Activated CD4-positive, alpha-beta T cell treated with anti-CD3 and anti-CD28 coated beads, Interleukin-10, Interleukin-2, amounts not matched to agents 100 ng/mL and 50 ng/mL, durations not matched to agents 16 hours and 8 hours (primary cell): ENCODE results near the gene TXNL4A.

ENCODE experiments used
- DNase-seq: peaks from one replicate; pipeline ENCODE4 v3.0.0-alpha.2; 2020

TXNL4A gene

GRCh38 chr18:79931475-79931874 lies 56.9 kb downstream of the TXNL4A start:
- no peak for DNase-seq

- DNase-seq, result no peak
Observed at GRCh38 chr18:79930020-79930642, 58.2 kb downstream of the TXNL4A start.

DNA sequence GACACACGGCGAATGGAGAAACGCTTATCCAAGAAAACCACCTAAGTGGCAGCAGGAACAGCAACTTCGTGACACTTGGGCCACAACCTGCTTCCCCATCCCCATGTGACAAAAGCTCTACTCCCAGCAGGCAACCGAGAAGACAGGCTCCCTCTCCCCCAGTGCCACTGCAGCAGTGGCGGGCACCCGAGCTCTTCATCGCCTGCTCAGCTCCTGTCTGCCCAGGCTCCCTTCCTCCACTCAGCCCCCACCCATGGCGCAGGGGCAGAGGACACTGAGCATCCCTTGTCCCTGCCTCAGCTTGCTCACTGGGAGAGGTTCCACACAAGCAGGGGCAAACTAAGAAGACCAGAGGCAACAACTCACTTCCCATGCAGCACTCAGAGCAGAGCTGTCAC lies 59.8 kb downstream of the TXNL4A start:
- DNase-seq, result no peak

- no peak for DNase-seq
Observed at GRCh38 chr18:79927607-79928562, 60.5 kb downstream of the TXNL4A start.

DNA sequence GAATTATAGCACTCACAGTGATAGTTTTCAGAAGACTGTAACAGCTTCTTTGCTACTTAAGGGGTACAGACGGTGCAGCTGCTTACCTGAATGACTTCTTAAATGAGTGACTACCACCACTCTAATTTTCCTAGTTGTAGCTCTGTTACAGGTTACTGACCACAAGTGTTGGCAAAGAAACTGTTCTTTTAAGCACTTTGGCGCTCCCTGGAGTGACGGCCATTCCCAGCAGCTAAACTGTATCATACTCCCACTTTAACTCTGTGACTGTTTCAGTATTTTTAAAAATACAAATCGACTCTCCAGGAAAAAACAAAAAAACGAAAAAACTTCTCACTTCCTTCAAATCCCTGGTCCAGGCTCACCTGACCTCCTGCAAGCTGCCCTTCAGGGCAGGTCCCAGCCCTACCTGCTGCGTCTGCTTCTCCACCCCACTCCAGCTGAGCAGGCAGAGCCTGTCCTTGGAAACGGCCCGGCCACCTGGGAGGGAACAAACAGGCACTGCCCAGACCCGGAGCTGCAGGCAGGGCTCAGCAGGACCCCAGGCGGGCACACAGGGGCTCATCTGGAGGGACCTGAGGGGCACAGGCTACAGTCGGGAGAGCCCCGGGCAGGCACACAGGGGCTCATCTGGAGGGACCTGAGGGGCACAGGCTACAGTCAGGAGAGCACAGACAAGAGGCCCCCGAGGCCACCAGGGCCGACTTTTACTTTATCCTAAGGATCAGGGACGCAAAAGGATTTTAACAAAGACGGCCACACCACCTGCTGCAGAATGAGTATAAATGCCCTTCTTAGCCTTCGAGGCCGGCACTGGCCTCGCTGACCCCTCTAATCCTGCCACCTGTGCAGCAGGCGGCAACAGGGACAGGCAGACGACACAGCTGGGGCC lies 61.4 kb downstream of the TXNL4A start:
- DNase-seq, result no peak

DNA sequence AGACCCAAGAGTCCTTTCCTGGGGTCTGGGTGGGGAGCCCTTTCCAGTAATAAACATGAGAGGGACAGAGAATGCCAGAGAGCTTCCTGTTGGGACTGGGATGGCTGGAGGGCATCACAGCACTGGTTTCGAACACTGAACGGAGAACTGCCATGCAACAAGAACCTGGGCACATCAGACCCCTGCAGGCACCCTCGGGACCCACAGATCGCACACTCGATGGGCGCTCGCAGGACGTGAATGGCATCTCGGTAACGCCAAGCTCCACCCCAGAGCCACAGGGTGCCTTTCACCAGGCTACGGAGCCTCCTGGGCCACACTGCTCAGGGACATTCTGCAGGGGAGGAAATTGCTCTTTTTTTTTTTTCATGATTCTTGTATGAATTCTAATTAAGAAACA lies 62.1 kb downstream of the TXNL4A start:
- DNase-seq, result no peak

- DNase-seq, result no peak
Observed at GRCh38 chr18:79924814-79925731, 63.3 kb downstream of the TXNL4A start.

DNA sequence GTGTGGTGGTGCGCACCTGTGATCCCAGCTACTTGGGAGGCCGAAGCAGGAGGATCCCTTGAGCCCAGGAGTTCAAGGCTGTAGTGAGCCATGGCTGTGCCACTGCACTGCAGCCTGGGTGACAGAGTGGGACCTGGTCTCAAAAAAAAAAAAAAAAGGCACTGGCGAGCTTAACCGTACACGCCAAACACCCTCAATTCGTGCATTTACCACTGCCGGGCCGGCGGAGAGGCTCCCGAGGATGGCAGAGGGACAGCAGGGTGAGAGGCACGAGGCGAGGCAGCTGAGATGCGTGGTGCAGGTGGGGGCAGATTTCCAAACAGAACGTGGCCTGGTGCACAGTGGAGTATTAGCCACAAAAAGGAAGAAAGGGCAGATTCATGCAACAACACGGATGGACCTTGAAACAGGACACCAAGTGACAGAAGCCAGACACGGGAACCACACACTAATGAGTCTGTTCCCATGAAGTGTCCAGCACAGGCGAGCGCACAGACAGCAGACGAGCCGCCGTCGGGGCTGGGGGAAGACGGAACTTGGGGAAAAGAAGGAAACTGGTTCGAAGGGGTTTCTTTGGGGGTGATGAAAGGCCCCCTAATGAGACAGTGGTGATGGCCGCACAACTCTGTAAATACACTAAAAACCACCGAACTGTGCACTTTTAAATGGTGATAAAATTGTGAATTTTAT lies 64.3 kb downstream of the TXNL4A start:
- no peak for DNase-seq

- no peak for DNase-seq
Observed at GRCh38 chr18:79922971-79923411, 65.4 kb downstream of the TXNL4A start.

DNA sequence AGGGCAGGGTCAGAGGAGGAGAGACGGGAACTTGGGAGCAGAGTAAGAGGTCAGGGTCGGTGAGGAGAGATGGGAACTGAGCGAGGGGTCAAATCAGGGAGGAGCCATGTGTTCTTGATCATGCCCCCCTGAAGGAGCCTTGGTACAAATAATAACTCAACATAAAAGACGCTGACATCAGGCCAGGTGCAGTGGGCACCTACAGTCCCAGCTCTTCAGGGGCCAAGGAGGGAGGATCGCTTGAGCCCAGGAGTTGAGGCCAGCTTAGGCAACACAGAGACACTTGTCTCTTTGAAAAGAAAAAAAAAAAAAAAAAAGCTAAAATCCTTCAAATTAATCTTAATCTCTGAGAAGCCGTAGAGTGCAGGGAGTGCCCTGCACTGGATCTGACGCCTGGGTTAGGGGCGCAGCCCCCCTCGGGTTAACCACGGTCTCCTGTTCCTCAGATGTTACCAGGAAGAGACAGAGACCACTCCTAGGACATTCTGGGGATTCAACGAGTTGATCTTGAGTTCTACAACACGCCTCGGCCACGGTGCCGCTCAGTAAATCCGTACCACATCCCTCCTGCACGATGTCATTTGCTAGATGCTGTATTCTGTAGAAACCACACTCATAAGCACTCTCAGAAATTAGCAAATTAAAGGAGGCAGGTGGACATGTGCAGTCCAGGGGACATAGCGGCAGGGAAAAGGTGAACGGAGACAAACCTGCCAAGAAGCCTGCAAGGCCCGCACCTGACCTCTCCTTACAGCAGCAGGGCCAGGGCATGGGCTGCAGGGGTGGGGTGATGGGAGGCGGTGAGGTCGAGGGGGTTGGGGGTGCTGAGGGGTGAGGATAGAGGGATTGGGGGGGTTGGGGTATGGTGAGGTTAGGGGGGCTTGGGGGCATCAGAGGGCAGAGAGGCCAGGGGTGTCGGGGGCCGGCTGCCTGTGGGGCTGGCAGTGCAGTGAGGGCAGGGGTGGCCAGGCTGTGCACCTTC lies 66.1 kb downstream of the TXNL4A start:
- no peak for DNase-seq
